Kidney epithelial cell (primary cell): Measurements from ENCODE around the gene COX4I2. TPM values are rescaled to one million over a fixed set of nuclear protein-coding genes. Genes with fewer than 3 reads are reported as not detected.

ENCODE experiments used
- DNase-seq: peaks from one replicate; pipeline ENCODE4 v3.0.0-alpha.2; 2010; ENCODE audit warnings: low read depth
- H3K27me3 ChIP-seq: 2 replicates; pipeline ENCODE4 v1.6.0; 2011; ENCODE audit warnings: low read length; ENCODE audit not compliant: control insufficient read depth, insufficient read depth
- H3K36me3 ChIP-seq: 2 replicates; pipeline ENCODE4 v1.5.1; 2011; ENCODE audit warnings: low read length; ENCODE audit not compliant: control insufficient read depth, insufficient read depth
- H3K4me3 ChIP-seq: 2 replicates; pipeline ENCODE4 v1.5.1; 2011; ENCODE audit warnings: low read depth, mild to moderate bottlenecking, control low read depth, low read length
- total RNA-seq: library from RNA; depleted of rRNA; stranded (reverse); fragments of >200 nt; gene quantifications from 2 replicates; pipeline ENCODE4 v1.2.3, GENCODE V29; 2015
- TF ChIP-seq, protein P1 (sequence below): IDR thresholded peaks from 2 replicates; pipeline ENCODE4 v1.5.1; 2011; ENCODE audit warnings: mild to moderate bottlenecking, moderate library complexity, low read length, control low read depth, inconsistent platforms; ENCODE audit not compliant: insufficient read depth, poor library complexity, severe bottlenecking

COX4I2 gene
- total RNA-seq, 1 donor from 2014 or later = 0.25 TPM

DNA sequence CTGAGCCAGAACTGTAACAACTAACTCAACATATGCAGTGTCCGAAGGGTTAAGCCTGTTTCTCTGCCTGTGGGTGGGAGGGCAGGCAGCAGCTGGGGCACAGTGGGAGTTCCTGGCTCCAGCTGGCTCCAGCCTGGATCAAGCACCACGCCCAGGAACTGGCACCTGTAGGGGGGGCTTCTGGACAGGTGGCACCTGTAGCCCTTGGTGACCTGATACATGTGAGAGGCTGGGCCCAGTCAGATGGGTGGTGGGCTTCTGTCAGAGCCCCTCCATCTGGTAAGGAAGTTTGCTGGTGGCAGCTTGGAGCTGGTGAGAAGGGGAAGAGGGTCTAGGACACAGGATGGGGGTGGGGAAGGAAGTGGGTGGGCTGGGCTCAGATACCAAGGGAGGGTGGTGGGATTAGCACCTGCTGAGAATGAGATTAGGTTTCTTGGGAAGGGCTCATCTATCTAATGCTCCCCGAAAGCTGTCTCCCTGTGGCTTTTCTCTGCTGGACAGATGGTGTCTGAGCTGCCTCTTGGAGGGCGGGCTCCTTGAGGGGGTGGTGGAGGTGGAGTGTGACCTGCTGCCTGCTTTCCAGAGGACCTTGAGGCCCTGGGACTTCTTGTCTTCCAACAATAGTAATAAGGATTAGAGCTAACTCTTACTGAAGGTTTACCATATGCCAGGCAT, 56.4 kb downstream of the COX4I2 start:
- no peaks in the 10 kb centered on the region for H3K27me3 ChIP-seq
- H3K4me3 ChIP-seq = no peak overlapping the region
- DNase-seq = no peak
- TF ChIP-seq, protein P1, sequence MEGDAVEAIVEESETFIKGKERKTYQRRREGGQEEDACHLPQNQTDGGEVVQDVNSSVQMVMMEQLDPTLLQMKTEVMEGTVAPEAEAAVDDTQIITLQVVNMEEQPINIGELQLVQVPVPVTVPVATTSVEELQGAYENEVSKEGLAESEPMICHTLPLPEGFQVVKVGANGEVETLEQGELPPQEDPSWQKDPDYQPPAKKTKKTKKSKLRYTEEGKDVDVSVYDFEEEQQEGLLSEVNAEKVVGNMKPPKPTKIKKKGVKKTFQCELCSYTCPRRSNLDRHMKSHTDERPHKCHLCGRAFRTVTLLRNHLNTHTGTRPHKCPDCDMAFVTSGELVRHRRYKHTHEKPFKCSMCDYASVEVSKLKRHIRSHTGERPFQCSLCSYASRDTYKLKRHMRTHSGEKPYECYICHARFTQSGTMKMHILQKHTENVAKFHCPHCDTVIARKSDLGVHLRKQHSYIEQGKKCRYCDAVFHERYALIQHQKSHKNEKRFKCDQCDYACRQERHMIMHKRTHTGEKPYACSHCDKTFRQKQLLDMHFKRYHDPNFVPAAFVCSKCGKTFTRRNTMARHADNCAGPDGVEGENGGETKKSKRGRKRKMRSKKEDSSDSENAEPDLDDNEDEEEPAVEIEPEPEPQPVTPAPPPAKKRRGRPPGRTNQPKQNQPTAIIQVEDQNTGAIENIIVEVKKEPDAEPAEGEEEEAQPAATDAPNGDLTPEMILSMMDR = no peak
- H3K36me3 ChIP-seq = peaks cover 4% of the 10 kb centered on the region

Other genes with a start within 250 kb of the COX4I2 start
- gene DEFB119, start 247.3 kb upstream of the COX4I2 start, total RNA-seq = not detected in 2 replicates
- gene DEFB121, start 231.7 kb upstream of the COX4I2 start, total RNA-seq = not detected in 2 replicates
- gene DEFB123, start 197.3 kb upstream of the COX4I2 start, total RNA-seq = not detected in 2 replicates
- not detected in 2 replicates for gene DEFB124, start 162.8 kb upstream of the COX4I2 start, total RNA-seq
- gene REM1, start 162.6 kb upstream of the COX4I2 start, total RNA-seq = not detected in 2 replicates
- gene HM13, start 123.5 kb upstream of the COX4I2 start, total RNA-seq = 116 and 133 TPM in 2 replicates
- gene ID1, start 32.6 kb upstream of the COX4I2 start, total RNA-seq = 27.5 and 32.1 TPM in 2 replicates
- 252 and 283 TPM in 2 replicates for gene BCL2L1, start 85.0 kb downstream of the COX4I2 start, total RNA-seq
- 16.0 and 16.1 TPM in 2 replicates for gene TPX2, start 101.4 kb downstream of the COX4I2 start, total RNA-seq
- 0.21 and 1.8 TPM in 2 replicates for gene MYLK2, start 181.4 kb downstream of the COX4I2 start, total RNA-seq
- gene FOXS1, start 207.7 kb downstream of the COX4I2 start, total RNA-seq = 5.7 and 5.9 TPM in 2 replicates
- 4.1 and 4.5 TPM in 2 replicates for gene DUSP15, start 232.6 kb downstream of the COX4I2 start, total RNA-seq
- gene TTLL9, start 232.7 kb downstream of the COX4I2 start, total RNA-seq = not detected in 2 replicates